HG02571 (cell line): ENCODE measurements around the gene S1PR4.
"Not testable (repeated sequence)": the region's sequence is repeated elsewhere in the genome, so short reads cannot be mapped to it uniquely, and the experiment has no call there.

Source experiments
- ATAC-seq: cut with Tn5 transposase; IDR thresholded peaks from one replicate; pipeline ENCODE4 v1.9.1; 2021; ENCODE audit warnings: mild to moderate bottlenecking, moderate library complexity; ENCODE audit not compliant: unreplicated experiment

S1PR4 gene

DNA sequence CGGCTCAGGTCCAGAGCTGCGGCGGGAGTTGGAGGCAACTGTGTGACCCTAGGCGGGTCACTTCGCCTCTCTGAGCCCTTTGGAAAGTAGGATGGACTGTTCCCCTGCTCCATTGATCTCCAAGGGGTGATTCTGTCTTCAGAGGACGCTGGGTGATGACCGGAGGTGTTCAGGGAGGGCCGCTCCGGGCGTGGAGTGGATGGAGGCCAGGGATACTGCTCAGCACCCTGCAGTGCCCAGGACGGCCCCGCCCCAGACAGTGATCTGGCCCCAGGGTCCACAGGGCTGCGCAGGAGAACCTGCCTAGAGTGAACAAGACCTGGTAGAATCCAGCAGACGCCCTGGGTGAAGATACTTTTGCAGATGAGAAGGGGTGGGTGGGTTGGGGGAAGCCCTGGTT is 14.1 kb downstream of the S1PR4 start:
- ATAC-seq: no peak

DNA sequence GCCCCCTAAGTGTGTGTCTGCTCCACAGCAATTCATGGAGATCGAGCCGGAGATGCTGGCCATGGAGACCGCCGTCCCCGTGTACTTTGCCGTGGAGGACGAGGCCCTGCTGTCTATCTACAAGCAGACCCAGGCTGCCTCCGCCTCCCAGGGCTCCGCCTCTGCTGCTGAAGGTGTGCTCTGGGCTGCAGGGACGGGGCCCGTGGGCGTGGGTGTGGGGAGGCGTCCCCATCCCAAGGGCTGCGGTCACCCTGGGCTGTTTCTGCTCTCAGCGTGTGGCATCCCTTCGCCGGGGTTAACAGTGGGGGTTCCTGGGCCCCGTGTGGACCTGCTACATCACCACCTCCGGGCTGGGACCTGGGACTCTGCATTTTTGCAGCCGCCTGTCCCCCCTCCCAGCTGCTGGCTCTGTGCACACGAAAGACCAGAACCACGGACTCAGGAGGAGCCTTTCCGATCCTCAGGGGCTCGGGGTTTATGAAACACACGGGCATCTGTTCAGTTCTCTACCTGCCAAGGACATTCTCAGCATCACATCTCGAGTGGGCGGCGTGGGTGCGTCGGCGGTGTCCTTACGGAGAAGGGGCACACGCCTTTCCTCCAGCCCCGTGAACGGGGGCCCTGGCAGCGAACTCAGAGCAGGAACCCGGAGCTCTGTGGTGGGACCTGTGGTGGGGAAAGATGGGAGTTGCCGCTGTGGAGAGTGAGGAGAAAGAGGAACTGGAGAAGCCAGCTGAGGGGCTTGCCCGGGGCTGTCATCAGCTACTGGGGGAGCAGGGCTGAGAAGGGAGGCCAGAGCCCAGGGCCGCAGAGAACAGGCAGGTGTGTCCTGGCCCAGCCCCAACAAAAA is 14.9 kb downstream of the S1PR4 start:
- no peak for ATAC-seq

DNA sequence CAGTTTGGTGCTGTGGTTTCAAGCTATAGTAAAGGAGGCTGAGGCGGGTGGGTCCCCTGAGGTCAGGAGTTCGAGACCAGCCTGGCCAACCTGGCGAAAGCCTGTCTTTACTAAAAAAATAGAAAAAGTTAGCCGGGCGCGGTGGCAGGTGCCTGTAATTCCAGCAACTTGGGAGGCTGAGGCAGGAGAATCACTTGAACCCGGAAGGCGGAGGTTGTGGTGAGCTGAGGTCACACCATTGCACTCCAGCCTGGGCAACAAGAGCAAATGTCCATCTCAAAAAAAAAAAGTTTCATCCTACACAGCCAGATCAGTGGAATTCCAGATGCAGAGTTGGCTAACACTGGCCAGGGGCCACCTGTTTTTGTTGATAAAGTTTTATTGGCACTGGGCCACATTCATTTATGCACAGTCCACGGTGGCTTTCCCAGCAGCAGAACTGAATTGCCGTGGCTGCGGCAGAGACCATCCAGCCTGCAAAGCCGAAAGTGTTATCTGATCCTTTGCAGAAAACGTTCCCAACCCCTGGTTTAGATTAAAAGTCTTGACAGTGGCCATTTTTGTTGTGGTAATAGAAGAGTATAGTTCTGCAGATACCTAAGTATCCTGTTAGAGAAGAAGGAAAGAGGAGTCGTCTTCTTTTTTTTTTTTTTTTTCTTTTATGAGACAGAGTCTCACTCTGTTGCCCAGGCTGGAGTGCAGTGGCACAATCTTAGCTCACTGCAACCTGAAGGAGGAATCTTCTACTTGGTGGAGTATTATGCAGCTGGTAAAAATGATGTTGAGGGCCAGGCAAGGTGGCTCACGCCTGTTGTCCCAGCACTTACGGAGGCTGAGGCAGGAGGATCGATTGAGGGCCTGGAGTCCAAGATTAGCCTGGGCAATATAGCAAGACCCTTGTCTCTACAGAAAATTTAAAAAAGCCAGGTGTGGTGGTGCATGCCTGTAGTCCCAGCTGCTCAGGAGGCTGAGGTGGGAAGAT is 15.8 kb downstream of the S1PR4 start:
- no peak for ATAC-seq

DNA sequence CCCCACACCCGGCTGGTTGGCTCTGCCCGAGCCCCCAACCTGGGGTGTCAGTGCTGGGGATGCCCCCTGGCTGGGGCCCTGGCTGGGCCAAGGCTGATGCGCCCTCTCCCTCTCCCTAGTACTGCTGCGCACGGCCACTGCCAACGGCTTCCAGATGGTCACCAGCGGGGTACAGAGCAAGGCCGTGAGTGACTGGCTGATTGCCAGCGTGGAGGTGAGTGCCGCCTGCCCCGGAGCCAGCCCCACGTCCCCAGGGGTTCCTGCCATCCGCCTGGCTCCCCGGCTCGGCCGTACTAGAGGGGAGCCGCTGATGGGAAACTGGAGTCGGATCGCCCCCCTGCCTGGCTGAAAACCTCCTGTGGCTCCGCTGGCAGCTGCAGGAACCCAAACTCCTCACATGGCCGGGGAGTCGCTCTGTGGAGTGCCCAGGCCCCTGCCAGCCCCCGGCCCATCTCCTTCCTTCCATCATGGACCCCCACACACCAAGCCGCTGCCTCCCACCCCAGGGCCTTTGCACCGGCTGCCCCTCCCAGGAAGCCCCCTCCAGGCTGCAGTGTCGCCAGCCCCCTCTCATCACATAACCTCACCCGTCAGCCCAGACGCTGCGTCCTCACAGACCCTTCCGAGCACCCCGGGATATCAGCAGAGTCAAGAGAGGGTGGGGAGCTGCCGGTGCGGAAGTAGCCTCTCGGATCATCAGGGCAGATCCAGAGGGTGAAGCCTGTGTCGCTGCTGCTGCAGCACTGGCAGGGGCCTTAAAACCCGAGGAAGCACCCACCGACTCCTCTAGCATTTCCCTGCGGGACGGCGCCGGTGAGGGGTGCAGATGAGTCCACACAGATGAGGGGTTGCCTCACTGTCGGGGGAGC is 17.7 kb downstream of the S1PR4 start:
- ATAC-seq: no peak

DNA sequence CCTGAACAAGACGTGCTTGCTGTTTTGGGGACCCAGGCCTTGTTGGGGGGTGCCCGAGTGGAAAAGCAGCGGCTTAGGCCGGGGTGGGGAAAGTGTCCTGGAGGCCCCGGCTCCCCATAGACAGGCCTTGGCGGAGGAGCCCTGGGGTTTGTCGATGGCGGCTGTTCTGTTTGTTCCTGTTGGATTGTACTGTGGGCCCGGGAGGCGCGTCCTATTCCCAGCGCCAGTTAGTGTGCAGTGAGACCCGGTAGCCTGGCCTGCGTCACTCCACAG is 18.3 kb downstream of the S1PR4 start:
- ATAC-seq: no peak

DNA sequence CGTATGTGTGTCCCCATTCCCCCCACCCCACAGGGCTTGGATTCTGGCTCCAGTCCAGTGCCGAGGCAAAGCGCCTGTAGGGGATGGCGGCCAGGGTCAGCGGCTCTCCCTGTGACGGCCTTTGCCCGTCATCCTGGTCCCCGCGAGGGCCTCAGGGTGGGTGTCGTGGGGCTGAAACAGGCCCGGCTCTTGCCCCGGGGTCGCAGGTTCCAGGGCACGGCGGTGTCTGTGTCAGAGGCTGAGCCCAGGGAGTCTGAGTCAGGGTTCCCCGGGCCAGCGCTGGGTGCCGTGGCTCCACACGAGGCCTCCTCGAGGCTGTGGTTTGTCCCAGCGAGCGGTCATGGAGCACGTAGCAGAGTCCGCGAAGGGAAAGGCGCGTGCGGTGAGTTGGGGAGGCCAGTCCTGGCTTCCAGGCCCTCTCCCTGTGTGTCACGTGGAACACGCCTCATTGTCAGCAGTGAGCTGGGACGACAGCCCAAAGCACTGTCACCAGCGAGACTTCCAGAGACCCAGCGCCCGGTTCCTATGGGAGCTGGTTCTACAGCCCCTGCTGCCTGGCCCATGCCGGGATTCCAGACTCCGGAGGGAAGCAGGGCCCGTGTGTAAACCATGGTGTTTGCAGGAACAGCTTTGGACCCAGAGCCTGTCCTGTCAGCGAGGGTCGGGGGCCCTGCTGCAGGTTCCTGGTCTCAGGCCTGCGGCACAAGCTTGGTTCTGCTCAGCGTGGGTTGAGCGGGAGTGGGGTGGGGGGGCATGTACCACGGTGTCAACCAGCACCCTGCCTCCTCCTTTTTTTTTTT is 20.5 kb downstream of the S1PR4 start:
- ATAC-seq: no peak

DNA sequence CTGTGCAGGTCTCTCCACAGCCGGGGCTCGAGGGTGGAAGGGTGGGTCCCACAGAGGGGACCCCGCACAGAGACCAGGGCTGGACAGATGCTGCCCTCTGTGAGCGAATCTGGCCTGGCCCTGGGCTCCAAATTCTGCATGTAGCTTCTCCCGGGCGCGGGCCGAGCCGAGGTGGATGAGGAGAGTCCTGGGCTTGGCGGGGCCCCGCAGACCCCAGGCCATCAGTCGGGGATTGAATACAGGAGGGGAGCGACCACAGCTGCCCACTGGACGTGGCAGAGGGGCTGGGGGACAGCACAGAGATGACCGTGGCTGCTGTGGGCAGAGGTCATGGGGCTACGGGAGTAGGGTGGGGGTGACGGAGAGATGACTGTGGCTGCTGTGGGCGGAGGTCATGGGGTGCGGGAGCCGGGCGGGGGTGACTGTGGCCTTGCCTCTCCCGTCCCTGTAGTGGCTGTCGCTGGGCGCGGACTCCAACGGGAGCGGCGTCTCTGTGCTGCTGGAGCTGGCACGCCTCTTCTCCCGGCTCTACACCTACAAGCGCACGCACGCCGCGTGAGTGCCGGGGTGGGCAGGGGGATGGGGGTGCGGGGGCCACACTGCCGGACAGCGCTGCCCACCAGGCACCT is 22.6 kb downstream of the S1PR4 start:
- no peak for ATAC-seq

DNA sequence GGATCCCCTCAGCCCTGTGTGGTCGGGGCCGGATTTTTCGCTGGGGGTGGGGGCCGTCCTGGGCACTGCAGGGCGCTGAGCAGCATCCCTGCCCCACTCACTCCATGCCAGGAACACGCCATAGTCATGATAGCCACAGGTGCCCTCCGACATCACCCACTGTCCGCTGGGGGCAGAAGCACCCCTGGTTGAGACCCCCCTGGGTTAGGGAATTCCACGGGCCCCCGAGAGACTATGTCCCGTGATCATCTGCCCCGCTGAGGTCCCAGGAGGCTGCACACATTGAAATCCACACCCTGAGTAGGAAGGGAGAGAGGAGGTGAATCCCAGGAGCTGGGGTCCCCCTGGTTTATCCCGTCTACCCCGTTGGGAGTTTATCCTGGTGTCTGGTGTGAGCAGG is 23.3 kb downstream of the S1PR4 start:
- no peak for ATAC-seq

DNA sequence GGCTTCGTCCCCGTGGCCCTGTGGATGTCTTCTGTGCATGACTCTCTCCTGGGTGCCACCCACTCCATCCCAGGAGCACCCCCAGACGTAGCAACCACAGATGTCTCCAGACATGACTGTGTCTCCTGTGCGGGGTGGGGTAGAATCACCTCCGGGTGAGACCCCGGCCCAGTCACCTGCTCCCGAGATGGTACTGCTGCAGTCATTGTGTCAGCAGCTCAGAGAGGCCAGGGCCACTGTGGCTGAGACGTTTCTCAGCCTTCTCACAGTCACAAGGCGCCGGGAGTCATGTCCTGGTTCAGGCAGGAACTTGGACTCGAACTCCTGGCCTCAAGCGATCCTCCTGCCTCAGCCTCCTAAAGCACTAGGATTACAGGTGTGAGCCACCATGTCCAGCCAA is 23.8 kb downstream of the S1PR4 start:
- no peak for ATAC-seq

DNA sequence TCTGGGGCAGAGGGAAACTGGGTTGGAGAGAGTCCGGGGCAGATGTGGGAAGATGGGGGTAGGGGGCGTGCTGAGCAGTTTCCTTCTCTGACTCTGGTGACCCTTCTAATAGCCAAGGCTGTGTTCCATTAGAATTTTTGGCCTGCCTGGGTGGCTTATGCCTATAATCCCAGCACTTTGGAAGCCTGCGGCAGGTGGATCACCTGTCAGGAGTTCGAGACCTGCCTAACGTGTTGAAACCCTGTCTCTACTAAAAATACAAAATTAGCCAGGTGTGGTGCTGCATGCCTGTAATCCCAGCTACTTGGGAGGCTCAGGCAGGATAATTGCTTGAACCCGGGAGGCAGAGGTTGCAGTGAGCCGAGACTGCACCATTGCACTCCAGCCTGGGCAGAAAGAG is 24.3 kb downstream of the S1PR4 start:
- not testable (repeated sequence) for ATAC-seq

DNA sequence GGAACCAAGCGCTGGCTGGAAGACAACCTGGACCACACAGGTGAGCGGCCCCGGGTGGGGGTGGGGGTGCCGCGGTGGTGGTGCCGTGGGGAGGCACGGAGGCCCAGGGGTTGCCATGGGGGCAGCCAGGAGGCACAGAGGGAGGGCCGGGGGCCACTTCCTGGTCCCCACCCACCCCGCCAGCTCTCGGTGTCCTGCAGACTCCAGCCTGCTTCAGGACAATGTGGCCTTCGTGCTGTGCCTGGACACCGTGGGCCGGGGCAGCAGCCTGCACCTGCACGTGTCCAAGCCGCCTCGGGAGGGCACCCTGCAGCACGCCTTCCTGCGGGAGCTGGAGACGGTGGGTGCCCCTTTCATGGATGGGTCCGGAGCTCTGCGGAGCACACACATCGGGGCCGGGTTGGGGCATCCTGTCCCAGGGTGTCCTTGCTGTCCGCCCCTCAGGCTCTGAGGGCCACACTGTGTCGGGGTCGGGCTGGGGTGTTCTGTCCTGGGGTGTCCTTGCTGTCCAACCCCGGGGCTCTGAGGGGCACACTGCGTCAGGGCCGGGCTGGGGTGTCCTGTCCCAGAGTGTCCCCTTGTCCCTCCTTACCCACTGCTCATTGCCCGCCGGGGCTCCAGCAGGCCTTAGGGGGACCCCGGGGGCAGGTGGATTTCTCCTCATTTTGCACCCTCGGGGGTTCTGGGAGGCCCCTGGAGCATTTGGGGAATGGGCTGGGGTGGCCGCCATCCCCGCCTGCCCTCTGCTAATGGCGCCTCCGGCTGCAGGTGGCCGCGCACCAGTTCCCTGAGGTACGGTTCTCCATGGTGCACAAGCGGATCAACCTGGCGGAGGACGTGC is 25.5 kb downstream of the S1PR4 start:
- ATAC-seq: no peak

DNA sequence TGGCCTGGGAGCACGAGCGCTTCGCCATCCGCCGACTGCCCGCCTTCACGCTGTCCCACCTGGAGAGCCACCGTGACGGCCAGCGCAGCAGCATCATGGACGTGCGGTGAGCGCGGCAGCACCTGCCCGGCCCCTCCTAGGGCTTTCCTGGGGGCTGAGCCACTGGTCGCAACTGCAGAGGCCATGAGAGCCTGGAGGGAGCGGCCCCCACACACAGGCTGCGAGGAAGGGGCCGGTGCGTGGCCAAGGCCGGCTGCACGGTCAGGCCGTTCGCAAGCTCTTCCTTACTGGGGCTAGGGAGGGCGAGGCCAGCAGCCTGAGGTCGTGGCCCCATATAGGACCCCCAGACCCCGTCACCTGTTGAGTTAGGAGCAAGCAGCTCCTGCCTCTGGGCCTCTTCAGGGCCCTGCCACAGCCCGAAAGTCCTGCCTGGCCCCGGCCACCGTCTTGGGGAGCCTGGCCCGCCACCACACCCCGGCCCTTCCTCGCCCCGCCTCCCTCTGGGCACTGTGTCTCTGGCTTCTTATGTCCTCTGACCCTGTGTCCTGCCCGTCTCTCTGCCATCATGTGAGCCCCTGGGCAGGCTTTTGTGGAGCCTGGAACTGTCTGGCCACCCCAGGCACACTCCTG is 26.2 kb downstream of the S1PR4 start:
- no peak for ATAC-seq

DNA sequence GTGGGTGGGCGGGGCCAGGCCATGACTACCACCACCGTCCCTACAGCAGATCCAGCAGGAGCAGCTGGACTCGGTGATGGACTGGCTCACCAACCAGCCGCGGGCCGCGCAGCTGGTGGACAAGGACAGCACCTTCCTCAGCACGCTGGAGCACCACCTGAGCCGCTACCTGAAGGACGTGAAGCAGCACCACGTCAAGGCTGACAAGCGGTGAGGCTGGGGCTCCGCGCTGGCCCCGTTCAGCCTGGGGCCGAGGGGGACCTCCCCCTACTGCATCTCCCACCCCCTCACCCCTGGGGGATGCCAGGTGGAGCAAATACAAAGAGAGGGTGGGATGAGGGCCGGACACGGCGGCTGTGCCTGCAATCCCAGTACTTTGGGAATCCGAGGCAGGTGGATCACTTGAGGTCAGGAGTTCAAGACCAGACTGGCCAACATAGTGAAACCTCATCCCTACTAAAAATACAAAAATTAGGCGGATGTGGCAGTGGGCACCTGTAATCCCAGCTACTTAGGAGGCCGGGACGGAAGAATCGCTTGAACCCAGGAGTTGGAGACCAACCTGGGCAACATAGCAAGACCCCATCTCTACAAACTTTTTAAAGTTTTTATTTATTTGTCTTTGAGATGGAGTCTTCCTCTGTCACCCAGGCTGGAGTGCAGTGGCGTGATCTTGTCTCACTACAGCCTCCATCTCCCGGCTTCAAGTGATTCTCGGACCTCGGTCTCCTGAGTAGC is 27.8 kb downstream of the S1PR4 start:
- ATAC-seq: no peak

DNA sequence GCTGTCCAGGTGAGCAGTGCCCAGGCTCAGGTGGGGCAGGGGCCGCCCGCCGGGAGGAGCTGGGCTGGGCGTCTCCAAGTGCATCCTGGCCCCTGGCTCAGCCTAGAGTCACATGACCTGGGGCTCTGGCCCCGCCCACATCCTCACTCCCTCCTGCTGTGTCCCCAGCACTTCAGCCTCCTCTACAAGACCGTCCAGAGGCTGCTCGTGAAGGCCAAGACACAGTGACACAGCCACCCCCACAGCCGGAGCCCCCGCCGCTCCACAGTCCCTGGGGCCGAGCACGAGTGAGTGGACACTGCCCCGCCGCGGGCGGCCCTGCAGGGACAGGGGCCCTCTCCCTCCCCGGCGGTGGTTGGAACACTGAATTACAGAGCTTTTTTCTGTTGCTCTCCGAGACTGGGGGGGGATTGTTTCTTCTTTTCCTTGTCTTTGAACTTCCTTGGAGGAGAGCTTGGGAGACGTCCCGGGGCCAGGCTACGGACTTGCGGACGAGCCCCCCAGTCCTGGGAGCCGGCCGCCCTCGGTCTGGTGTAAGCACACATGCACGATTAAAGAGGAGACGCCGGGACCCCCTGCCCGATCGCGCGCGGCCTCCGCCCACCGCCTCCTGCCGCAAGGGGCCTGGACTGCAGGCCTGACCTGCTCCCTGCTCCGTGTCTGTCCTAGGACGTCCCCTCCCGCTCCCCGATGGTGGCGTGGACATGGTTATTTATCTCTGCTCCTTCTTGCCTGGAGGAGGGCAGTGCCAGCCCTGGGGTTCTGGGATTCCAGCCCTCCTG is 29.1 kb downstream of the S1PR4 start:
- ATAC-seq: no peak

DNA sequence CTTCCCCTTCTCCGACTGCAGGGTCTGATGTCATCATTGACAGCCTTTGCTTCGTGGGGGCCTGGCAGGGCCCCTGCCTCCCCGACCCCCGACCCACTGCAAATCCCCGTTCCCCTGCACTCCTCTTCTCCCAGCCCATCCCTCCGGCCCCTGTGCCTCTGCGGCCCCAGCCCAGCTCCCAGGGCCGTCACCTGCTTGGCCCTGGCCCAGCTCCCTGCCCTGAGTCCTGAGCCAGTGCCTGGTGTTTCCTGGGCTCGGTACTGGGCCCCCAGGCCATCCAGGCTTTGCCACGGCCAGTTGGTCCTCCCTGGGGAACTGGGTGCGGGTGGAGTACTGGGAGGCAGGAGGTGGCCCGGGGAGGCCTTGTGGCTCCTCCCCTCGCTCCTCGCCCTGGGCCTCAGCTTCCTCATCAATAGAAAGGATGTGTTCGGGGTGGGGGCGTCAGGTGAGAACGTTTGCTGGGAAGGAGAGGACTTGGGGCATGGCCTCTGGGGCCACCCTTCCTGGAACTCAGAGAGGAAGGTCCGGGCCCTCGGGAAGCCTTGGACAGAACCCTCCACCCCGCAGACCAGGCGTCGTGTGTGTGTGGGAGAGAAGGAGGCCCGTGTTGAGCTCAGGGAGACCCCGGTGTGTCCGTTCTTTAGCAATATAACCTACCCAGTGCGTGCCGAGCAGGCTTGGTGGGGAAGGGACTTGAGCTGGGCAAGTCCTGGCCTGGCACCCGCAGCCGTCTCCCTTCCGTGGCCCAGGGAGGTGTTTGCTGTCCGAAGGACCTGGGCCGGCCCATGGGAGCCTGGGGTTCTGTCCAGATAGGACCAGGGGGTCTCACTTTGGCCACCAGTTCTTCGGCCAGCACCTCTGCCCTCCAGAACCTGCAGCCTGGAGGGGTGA is 30.0 kb downstream of the S1PR4 start:
- no peak for ATAC-seq

DNA sequence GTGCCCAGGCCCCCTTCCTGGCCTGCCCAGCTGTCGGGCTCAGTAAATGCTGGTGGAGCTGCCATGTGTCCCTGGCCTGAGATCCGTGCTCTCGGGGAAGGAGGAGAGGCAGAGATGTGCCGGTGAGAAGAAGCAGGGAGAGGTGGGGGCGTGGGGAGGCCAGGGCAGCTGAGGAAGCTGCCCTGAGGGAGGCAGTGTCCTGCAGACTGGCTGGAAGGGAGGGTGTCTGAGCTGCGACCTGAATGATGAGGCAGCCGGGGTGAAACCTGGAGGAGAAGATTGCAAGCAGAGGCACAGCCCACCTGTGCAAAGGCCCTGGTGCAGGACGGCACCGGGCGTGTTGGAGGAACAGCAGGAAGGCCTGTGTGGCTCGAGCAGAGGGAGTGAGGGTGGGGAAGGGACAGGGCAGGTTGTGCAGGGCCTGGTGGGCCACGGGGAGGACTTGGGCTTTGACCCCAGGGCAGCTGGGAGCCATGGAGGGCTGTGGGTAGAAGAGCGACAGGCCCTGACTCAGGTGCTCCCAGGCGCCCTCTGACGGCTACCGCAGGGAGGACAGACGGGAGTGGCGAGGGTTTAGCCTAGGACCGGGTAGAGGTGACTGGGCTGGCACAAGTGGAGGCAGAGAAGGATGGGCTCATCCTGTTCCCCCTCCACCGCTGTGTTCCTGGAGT is 31.9 kb downstream of the S1PR4 start:
- no peak for ATAC-seq
